Measurements from ENCODE around the gene RAB14. TPM values are rescaled to one million over a fixed set of nuclear protein-coding genes. Genes with fewer than 3 reads are reported as not detected.
"Not testable (repeated sequence)": the region's sequence is repeated elsewhere in the genome, so short reads cannot be mapped to it uniquely, and the experiment has no call there.

Gene RAB14
- total RNA-seq, 1 donor from 2014 or later: 55.9 TPM

DNA sequence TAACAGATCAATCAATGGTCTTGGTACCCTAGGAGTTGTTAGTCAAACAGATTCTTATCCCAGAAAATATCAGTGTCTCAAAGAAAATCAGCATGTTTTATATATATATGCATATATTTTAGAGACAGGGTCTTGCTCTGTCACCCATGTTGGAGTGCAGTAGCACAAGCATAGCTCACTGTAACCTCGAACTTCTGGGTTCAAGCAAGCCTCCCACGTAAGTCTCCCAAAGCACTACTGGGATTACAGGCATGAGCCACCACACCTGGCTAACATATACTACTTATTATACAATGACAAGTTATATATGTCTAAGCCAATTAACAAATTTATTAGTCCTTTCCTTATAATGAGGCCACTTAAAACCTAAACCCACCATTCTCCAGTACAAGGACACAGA lies 10.4 kb downstream of the RAB14 start:
- DNase-seq: no peak

- no peak for DNase-seq
Observed at GRCh38 chr9:121189660-121190059, 12.0 kb downstream of the RAB14 start.

- DNase-seq: no peak
Observed at GRCh38 chr9:121189006-121189405, 12.7 kb downstream of the RAB14 start.

GRCh38 chr9:121187636-121188305 lies 13.9 kb downstream of the RAB14 start:
- DNase-seq: no peak

DNA sequence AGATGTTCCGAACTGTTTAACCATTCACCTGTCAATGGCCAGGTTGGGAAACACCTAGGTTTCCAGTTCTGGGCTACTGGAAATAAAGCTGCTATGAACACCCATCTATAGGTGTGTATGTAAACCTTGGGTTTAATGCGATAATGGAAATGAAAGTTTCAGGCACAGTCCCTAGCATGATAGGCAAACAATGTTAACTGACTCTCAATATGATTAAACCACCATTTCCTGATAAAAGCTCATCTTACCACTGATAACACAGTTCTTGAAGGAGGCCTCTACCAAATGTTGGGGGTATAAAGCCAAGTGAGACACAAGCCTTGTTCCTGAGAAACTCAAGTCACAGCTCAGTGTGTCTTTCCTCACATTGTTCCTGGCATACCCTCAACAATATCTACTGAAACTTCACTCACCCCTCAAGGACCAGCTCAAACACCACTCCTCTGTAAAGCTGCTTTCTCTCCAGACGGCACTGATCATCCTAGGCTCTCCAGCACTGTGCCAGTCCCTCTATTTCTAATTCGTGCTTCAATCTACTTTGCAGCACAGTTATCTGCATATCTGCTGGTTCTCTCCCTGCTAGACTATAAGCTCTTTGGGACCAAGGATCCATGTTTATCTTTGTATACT lies 15.8 kb downstream of the RAB14 start:
- no peak for DNase-seq

DNA sequence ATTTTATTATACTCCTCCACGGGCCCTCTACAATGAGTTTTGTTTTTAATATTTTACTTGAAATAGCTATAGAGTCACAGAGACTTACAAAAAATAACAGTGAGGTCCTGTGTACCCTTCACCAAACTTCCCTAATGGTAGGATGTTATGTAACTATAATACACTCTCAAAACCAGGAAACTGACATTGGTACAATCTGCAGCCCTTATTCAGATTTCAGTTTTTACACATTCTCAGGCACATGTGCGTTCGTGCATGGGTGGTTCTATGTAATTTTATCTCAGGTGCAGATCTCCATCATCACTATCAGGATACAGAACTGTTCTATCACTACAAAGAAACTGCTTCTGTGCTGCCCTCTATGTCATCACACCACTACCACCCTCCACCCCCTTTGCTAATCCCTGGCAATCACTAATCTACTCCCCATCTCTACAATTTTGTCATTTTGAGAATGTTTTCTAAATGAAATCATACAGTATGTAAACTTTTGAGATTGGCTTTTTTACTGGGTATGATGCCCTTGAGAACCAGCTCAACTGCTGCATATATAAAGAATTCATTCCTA lies 16.4 kb downstream of the RAB14 start:
- no peak for DNase-seq

DNA sequence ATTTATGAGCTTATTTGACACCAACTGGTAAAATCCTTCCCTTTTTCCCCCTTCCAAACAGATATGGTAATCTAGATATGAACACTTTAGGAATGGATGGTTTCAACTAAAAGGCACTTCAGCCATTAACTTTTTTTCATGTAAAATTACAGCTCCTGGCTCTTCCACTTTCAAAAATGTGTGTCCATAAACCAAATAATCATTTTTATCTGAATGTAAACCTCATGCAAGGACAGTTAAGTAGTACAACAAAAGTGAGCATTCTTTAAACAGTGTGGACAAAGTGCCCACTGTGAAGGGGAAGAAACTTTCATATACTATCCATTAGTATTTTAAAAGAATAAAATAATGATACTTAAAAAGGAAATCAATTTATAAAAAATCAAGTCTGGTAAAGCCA lies 17.2 kb downstream of the RAB14 start:
- no peak for DNase-seq

- no peak for DNase-seq
Observed at GRCh38 chr9:121183666-121184423, 17.8 kb downstream of the RAB14 start.

GRCh38 chr9:121182989-121183388 lies 18.7 kb downstream of the RAB14 start:
- no peak for DNase-seq

DNA sequence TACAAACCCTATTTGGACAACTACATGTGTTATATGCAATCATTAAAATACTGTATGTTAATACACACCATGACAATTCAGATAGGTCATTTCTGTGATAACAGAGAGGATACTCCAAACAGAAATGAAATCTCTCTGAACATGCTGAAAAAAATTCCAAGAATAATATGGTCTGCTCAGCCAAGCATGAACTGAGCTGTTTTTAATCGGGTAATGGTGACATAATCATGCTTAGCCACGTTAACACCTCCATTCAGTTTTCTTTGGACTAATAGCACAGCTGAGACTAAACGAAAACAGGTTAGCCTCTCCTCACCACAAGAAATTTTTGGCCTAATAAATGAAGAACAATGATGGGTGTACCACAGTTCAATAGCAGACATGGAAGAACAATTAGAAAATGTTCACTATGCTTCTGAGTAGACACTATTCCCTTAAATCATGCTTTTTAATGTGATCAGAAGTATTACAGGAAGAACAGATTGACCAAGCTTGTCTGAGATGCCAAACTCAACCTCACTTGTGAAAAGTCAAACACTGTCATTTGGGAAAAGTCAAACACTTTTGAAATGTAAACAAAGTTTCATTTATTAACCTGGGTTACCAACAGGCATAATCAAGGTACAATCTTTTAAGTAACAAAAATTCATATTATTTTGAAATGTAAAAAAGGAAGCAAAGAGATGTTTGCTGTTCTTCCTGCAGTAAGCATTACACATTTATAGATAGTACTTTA lies 19.4 kb downstream of the RAB14 start:
- no peak for DNase-seq

DNA sequence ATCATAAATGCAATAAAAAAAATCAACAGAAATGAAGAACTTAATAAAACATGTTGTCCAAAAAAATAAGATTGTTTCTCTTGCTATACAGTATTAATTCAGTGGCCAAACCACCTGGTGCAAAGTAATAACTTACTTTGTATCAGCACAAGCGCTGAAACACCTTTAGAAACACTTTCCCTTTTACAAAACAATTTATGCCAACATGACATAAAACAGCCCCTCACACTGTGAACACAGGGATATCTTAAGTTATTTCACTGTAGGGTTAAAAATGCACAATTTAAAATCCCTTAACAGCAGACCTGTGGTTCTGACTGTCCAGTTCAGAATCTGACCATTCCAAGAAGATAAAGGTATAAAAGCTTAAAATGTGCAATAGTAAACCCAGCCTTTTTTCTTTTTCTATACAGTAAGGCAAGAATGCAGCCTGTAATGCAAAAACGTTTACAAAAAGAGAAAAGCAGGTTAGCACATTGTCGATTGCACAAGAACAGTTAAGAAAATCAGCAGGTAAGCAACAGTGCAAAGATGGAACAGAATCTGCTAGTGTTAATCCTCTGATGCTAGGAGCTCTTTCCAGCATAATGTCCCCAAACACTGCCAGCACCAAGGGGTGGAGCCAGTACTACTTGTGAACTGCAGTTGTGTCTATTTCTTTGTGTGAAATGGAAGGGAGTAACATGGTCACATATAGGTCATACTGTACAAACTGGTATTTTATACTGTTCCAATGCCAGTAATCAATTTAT lies 21.6 kb downstream of the RAB14 start:
- no peak for DNase-seq

DNA sequence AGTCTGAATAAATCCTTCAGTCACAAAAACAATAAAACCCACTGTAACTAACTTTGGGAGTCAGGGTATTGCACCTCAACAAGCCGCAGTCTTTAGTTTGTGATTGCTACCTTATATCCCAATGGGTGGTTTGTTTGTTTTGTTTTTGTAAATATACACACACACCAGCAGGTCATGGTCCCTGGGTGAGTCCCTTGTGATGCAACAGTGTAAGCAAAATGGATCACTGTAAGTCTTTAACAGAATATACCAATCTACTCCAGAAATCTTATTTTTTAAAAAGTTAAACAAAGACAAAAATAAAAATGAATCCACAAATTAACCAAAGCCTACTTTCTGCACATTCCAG lies 22.3 kb downstream of the RAB14 start:
- DNase-seq: not testable (repeated sequence)

- DNase-seq: no peak
Observed at GRCh38 chr9:121178676-121179372, 22.8 kb downstream of the RAB14 start.

DNA sequence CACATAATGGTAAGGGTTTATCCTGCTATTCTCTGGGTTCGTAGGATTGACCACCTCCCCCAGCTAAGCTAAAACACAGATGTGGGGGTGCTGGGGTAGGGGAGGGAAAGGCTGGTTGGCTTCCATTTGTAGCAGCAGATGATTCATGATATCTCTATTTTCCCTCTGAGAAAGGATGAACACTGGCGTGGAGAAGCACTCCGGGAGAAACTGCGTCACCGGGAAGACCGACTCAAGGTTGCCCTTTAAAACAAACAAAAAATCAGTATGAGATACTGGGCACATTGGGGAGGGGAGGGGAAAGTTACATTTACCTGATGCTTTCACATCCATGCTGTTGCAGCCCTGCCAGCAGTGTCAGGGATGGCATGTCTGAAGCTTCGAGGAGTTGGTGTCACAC lies 28.2 kb downstream of the RAB14 start:
- no peak for DNase-seq

DNA sequence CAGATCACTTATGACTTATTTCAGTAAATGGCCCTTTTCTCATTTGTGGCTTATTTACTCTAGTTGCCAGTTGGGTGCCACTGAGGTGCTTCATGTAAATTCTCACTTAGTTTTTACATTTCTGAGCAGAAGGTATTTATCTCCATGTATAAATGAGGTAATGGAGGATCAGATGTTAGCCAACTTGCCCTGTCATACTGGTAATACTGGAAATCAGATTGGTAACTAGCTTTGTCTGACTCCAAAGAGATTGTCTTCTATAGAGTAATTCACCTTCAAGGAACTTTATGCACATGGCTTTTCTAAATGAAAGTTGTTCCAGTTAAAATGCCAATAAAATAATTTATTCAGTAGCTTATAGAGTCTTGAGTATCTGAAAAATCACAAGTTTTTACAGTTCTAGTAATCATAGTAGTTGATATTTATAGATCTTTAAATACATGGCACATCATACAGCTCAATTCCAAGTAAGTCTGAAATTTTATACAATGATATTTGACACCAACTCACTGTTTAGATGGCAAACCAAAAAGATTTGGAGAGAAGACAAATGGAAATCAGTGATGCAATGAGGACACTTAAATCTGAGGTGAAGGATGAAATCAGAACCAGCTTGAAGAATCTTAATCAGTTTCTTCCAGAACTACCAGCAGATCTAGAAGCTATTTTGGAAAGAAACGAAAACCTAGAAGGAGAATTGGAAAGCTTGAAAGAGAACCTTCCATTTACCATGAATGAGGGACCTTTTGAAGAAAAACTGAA lies 28.8 kb downstream of the RAB14 start:
- DNase-seq: no peak

GRCh38 chr9:121171236-121171635 lies 30.4 kb downstream of the RAB14 start:
- DNase-seq: peak; percentile 8

- DNase-seq: peak; percentile 32
Observed at GRCh38 chr9:121169094-121169601, 32.5 kb downstream of the RAB14 start.

DNA sequence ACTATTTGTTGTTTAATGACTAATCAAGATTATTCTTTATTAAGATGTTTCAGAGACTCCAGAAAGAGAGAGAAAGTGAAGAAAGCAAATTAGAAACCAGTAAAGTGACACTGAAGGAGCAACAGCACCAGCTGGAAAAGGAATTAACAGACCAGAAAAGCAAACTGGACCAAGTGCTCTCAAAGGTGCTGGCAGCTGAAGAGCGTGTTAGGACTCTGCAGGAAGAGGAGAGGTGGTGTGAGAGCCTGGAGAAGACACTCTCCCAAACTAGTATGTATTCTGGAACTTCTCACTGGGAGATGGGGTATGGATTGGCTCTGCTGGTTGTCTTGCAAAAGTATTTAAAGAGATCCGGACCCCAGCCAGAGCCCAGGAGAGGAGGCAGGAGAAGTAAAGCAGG lies 33.6 kb downstream of the RAB14 start:
- no peak for DNase-seq

- no peak for DNase-seq
Observed at GRCh38 chr9:121160025-121160424, 41.6 kb downstream of the RAB14 start.

DNA sequence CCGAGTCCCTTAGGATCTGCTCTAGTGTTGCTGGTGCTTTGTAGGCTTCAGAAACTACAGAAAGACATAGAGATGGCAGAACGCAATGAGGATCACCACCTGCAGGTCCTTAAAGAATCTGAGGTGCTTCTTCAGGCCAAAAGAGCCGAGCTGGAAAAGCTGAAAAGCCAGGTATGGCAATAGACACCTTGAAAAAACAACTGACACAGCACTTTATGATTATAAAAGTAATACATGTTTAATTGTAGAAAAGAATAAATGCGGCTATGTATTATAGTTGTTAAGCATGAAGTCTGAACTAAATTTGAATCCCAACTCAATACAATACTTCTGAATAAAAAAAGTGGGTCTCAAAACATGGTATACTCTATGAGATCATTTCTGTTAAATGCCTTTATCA lies 43.7 kb downstream of the RAB14 start:
- no peak for DNase-seq

All from tongue (tissue), 2 donors.